ENCODE results near the gene RGR.

Gene RGR

DNA sequence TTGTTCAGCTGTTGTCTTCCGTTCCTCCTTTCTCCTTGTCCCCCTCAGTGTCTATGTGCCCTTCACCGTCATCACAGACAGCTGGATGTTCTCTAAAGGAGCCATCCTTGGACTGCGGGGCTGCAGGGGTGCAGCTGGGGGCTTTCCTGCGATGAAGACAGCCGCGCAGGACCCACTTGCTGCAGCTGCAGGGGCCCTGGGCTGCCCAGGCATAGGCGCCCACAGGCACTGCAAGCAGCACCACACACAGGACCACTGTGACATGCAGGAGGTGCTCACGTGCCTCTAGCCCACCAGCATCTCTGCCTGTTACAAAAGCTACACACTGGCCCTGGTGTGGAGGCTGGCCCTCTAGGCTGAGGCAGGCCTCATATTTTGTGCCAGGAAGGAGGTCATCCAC, 22.9 kb upstream of the RGR start:
- no peak for DNase-seq (ENCODE audit: low read depth in 2 of 2)

DNA sequence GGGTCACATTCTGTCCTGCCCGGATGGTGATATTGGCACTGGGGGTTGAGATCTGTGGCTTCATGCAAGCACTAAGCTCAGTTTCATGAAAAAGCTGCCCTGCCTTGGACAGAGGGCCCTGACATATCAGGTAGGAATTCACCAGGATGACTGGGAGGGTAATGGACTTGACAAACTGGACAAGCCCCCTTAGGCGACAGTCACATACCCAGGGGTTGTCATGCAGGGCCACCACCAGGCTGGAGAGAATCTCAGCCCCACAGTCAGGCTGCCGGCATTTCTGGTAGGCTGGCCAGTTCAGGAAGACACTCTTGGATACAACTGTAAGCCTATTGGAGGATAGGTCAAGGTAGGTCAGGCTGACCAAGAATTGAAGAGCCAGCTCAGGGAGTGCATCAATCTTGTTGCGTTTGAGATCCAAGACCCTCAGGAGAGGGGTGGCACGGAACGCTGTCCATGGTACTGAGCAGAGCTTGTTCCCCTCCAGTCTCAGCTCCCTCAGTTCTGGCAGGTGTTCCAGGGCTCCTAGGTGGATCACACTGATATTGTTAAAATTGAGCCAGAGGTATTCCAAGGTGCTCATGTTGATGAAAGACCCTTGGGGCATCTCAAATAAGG, 20.3 kb upstream of the RGR start:
- no peak for DNase-seq (ENCODE audit: low read depth in 2 of 2)

GRCh38 chr10:84225427-84226173, 19.3 kb upstream of the RGR start, which contains the start of gene LRIT2:
Gene LRIT2, minus strand, starts transcription at chr10:84225544. Its CDS starts 24 bp downstream, at chr10:84225520.
- no peak for DNase-seq (ENCODE audit: low read depth in 2 of 2)

DNA sequence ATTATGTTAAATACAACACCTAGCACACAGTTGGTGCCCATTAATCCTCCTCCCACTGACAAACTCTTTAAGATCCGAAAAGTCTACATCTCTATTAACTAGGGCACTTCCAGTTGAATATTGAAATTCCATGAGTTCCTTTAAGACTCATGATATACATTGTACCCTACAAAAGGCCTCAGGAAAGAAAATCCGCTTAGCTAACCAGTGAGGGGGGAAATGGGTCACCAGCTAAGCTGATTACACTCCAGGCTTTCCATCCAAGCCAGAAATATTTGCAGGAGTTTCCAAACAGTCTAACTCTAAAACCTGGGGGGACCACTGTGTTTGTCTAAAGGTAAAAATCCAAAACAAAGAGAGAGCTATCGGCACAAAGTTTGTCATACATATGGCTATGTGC, 18.2 kb upstream of the RGR start:
- DNase-seq (ENCODE audit: low read depth in 2 of 2) = no peak

DNA sequence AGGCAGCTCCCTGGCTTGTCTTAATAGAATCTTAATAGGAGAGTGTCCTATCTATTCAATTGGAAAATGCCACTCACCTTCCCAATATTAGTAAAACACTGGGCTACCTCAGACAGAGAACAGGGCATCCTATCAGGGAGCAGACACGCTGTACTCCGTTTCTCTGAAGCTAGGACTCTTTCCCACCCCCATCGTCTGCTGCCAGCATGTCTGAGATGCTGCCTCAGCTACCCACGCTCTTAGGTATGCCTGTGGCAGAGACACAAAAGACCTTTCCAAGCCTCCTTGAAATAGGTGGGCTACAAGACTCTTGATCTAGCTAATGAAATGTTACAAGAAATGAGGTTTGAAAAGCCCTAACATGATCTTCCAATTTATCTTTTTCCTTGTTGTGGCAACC, 17.0 kb upstream of the RGR start:
- no peak for DNase-seq (ENCODE audit: low read depth in 2 of 2)

DNA sequence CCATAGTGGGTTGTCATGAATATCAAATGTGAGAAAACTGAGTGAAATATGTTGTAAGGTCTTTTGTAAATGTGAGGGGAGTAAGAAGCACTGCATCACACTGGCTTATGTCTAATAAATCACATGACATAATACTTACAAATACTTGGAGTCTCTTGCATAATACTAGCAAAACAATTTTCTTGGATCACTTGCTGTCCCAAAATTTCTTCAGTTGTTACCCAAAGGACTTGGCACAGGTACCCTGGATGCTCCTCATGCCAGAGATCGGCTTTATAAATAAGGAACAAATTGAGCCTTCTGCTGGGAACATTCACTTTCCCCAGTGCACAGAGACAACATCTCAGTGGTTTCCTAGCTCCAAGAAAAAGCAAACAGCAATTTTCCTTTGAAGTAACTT, 14.5 kb upstream of the RGR start:
- DNase-seq (ENCODE audit: low read depth in 2 of 2) = no peak

GRCh38 chr10:84232376-84232775, 12.5 kb upstream of the RGR start:
- DNase-seq (ENCODE audit: low read depth in 2 of 2) = no peak

GRCh38 chr10:84233940-84234339, 10.9 kb upstream of the RGR start:
- no peak for DNase-seq (ENCODE audit: low read depth in 2 of 2)

GRCh38 chr10:84234479-84234878, 10.4 kb upstream of the RGR start:
- DNase-seq (ENCODE audit: low read depth in 2 of 2) = no peak

DNA sequence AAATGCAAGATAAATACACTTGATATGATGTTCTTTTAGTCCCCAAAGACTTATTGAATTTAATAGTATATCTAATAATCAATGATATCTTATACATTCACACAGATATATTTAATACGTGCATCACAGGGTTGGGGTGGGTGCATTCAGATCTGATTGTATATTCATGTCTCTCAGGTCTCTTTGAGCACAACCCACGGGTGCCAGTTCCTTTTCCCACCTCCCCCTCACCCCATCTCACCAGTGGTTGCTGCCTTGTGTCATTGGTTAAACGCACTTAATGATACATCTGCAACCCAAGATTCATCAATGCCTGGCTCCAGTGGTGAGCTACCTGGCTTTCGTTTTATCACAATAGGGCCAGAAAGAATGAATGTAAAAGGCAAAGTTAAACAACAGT, 9.8 kb upstream of the RGR start:
- no peak for DNase-seq (ENCODE audit: low read depth in 2 of 2)

DNA sequence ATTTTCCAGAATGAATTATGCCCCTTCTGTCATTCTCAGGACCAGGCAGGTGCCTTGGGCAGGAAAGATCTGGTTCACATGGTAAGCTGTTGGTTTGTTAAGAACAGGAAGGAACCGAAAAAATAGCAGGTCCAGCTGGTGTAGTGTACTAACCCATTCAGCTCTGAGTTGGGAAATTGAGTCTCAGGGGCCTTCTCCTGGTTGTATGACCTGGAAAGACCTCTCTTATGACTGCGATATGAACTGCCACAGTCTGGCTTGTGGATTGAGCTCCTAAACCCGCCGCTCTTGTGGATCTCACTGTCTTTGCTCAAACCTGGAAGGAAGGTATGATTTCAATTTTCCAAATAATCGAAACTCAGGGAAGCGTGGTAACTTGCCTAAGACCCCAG, 8.1 kb upstream of the RGR start:
- DNase-seq (ENCODE audit: low read depth in 2 of 2) = no peak

DNA sequence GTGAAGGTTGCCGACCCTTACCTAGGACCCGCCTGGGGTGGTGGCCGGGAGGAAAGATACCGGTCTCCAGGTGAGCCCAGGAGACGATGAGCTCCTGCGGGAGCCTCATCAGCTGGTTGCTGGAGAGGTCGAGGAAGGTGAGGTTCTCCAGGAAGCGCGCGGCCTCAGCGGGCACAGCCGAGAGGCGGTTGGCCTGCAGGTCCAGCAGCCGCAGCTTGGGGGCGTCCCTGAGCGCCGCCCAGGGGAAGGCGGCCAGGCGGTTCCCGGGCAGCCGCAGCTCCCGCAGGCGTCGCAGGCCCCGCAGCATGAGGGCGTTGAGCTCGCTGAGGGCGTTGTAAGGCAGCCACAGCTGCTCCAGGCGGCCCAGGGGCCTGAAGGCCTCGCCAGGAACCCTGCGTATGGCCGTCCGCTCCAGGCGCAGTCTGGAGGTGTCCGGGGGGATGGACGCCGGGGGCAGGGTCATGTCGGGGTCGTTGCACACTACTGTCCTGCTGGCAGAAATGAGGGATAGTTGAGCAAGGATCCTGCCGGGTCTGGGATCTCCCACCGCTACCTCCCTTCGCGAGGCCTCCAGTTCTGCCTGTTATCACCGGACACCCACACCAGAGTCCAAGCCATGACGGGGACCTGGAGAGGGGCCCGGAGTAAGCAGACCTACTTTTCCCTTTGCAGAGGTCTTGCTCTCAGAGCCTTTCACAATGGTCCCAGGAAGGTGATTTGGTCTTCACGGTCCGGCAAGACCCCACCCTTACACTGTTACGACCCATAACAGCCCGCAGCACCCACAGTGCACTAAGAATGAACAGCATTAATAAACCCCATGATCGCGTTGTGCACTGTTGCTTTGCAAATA, 7.4 kb upstream of the RGR start:
- no peak for DNase-seq (ENCODE audit: low read depth in 2 of 2)

GRCh38 chr10:84238909-84239308, 5.9 kb upstream of the RGR start:
- no peak for DNase-seq (ENCODE audit: low read depth in 2 of 2)

DNA sequence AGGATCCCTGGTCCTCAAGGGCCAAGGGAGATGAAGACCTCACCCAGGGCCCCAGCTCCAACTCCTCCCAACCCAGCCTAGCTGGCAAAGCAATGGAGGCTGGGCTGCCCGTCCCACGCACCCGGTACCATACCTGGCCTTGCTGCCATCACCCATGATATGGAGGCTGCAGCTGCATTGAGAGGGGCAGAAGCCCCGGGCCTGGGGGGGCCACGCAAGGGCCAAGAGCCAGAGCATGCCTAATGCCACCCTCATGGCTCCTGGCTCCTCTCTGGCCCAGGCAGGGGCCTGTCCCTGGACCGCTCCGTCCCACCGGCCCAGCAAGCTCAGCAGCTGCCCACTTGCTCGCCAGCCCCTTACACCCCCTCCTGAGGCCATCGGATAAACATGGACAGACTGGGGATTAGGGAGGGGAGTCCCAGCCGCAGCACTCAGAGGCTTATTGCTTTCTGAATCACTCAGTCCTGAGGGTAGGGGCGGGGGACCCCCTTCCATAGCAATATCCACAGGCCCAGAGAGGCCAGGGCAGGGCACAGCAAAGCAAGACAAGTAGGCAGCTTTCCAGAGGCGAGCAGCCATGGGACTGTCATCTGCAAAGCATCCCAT, 3.6 kb upstream of the RGR start, which contains the start of gene LRIT1:
Gene LRIT1 (minus strand): TSS at position 362 of the 606 bp plus-strand sequence. CDS start 107 bp downstream, at position 255.
- no peak for DNase-seq (ENCODE audit: low read depth in 2 of 2)

- DNase-seq (ENCODE audit: low read depth in 2 of 2) = no peak
These were observed 1.1 kb upstream of the RGR start for GRCh38 chr10:84243759-84244158.

DNA sequence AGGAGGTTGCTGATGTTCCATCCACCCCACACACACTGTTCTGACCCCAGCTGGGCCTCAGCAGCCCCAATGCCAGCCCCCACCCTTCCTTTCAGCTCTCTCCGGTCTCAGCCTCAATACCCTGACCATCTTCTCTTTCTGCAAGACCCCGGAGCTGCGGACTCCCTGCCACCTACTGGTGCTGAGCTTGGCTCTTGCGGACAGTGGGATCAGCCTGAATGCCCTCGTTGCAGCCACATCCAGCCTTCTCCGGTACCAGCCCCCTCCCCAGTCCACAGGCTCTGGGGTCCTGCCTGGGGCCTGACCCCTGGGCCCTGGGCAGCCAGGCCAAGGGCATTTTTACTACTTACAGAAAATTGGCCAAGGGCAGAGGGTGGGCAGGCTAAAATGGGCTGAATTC, 2.6 kb downstream of the RGR start:
- no peak for DNase-seq (ENCODE audit: low read depth in 2 of 2)

DNA sequence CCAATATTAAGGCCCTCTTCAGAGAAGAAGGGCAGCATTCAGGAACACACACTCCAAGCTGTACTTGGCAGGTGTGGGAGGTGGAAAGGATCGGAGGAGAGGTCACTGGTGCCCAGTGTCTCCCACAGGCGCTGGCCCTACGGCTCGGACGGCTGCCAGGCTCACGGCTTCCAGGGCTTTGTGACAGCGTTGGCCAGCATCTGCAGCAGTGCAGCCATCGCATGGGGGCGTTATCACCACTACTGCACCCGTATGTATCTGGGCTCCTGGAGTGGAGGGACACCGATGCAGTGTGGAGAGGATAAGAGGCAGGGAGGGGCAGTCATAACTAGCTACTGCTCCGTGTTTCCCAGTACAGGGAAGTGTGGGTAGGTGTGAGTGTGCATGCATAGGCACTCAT, 3.9 kb downstream of the RGR start:
- DNase-seq (ENCODE audit: low read depth in 2 of 2) = no peak

- no peak for DNase-seq (ENCODE audit: low read depth in 2 of 2)
These were observed 10.0 kb downstream of the RGR start for GRCh38 chr10:84254552-84255478.

- peak in 1 of 2 experiments; percentile 61 for DNase-seq (ENCODE audit: low read depth in 2 of 2)
These were observed 11.9 kb downstream of the RGR start for GRCh38 chr10:84256510-84257342.
